ENCODE data around the gene SNTA1. TPM values are rescaled to one million over a fixed set of nuclear protein-coding genes. Genes with fewer than 3 reads are reported as not detected.

The SNTA1 gene
- total RNA-seq, 1 experiment from 2014 or later: 7.6 TPM

- Histone ChIP-seq H3K9me2 (ENCODE audit: insufficient read depth) (no peaks in the 10 kb centered on the region), H3K79me2 (ENCODE audit: low read depth) (peaks cover 38% of the 10 kb centered on the region), H3K36me3 (ENCODE audit: low read depth) (no peaks in the 10 kb centered on the region), H3F3A (ENCODE audit: insufficient read depth, low read depth) (no peaks in the 10 kb centered on the region), H3K4me2 (peak overlapping the region; percentile 85), H3K4me1 (replicated peaks; ENCODE audit: insufficient read depth) (peaks cover 13% of the 10 kb centered on the region), H3K27me3 (ENCODE audit: insufficient read depth, low read depth) (no peaks in the 10 kb centered on the region), H3K9me3 (ENCODE audit: insufficient read depth, low read depth) (no peaks in the 10 kb centered on the region), H3K4me3 (peak overlapping the region; percentile 98), H2AFZ (peak overlapping the region; percentile 92), H4K20me1 (ENCODE audit: insufficient read depth) (peaks cover 15% of the 10 kb centered on the region; the same call in 1 of the 2 replicates), H3K27ac (no peak overlapping the region)
- ChIA-PET CTCF (interaction anchor here (0.5 to 0.6 kb wide), 3 partner anchors 22 to 727 kb away, joined by 3 to 21 read pairs (median 10); no protein-coding TSS in a partner anchor), POLR2A (ENCODE audit: unreplicated experiment) (interaction anchor here (0.6 kb wide), 3 partner anchors 17 to 1033 kb away, joined by 3 to 5 read pairs (median 4); partner anchors contain the start of gene EIF2S2)
- BruUV-seq (replicated peaks): TSS peak; percentile 42
- intact Hi-C loops (cut with micrococcal nuclease; ENCODE audit: unreplicated experiment): loop anchor here (1.0 to 5.0 kb wide), 6 partner anchors 44 to 727 kb away; partner anchors contain the start of gene ZNF341
- TF ChIP-seq EZH2 (IDR thresholded peaks at IDR 0.05; ENCODE audit: low read depth) (no peak), CTCF (conservative IDR thresholded peaks at IDR 0.05) (peak; percentile 48; the same call in 1 of the 2 replicates)
- peak; percentile 23 to 43 for DNase-seq
Measured at GRCh38 chr20:33400812-33401183, 42.8 kb downstream of the SNTA1 start.

- POLR2A ChIA-PET (ENCODE audit: unreplicated experiment): interaction anchor here (0.6 kb wide), 1 partner anchor 268 kb away, joined by 4 read pairs; no protein-coding TSS in a partner anchor
- no peak for DNase-seq
- Histone ChIP-seq H3K27ac (no peak overlapping the region), H3K4me1 (replicated peaks; ENCODE audit: insufficient read depth) (peaks cover 13% of the 10 kb centered on the region), H3K4me2 (peak overlapping the region; percentile 85), H2AFZ (no peak overlapping the region), H3K79me2 (ENCODE audit: low read depth) (peaks cover 38% of the 10 kb centered on the region), H3K4me3 (peak overlapping the region; percentile 98; the same call in 1 of the 2 replicates), H3K9me3 (ENCODE audit: insufficient read depth, low read depth) (no peaks in the 10 kb centered on the region), H4K20me1 (ENCODE audit: insufficient read depth) (peaks cover 15% of the 10 kb centered on the region; the same call in 1 of the 2 replicates), H3K27me3 (ENCODE audit: insufficient read depth, low read depth) (no peaks in the 10 kb centered on the region), H3K9me2 (ENCODE audit: insufficient read depth) (no peaks in the 10 kb centered on the region), H3F3A (ENCODE audit: insufficient read depth, low read depth) (no peaks in the 10 kb centered on the region), H3K36me3 (ENCODE audit: low read depth) (no peaks in the 10 kb centered on the region)
- CTCF ChIA-PET: no interaction called here
- intact Hi-C loops (cut with micrococcal nuclease; ENCODE audit: unreplicated experiment): loop anchor here (1.0 to 5.0 kb wide), 4 partner anchors 252 to 727 kb away; partner anchors contain the start of gene ZNF341
- TF ChIP-seq CTCF (conservative IDR thresholded peaks at IDR 0.05) (no peak), EZH2 (IDR thresholded peaks at IDR 0.05; ENCODE audit: low read depth) (no peak)
- BruUV-seq (replicated peaks): no TSS peak
Measured at GRCh38 chr20:33399924-33400323, 43.6 kb downstream of the SNTA1 start.

GRCh38 chr20:33394718-33395117, 48.8 kb downstream of the SNTA1 start:
- H3K27me3 ChIP-seq (ENCODE audit: insufficient read depth, low read depth): no peaks in the 10 kb centered on the region
- H3K4me1 ChIP-seq (replicated peaks; ENCODE audit: insufficient read depth): peaks cover 5% of the 10 kb centered on the region
- intact Hi-C loops (cut with micrococcal nuclease; ENCODE audit: unreplicated experiment): no loop called here
- peaks cover 22% of the 10 kb centered on the region for H3K79me2 ChIP-seq (ENCODE audit: low read depth)
- no peaks in the 10 kb centered on the region for H3K9me2 ChIP-seq (ENCODE audit: insufficient read depth)
- POLR2A ChIA-PET (ENCODE audit: unreplicated experiment): no interaction called here
- TF ChIP-seq EZH2 (IDR thresholded peaks at IDR 0.05; ENCODE audit: low read depth) (no peak), CTCF (conservative IDR thresholded peaks at IDR 0.05) (no peak)
- CTCF ChIA-PET: no interaction called here
- H3K4me3 ChIP-seq: no peak overlapping the region
- peaks cover 8% of the 10 kb centered on the region for H3K36me3 ChIP-seq (ENCODE audit: low read depth)
- H3K9me3 ChIP-seq (ENCODE audit: insufficient read depth, low read depth): no peaks in the 10 kb centered on the region
- peaks cover 3% of the 10 kb centered on the region; the same call in 1 of the 2 replicates for H3F3A ChIP-seq (ENCODE audit: insufficient read depth, low read depth)
- no peak overlapping the region for H3K4me2 ChIP-seq
- 0 out of 2 replicates have a peak, but pooled peaks cover 6% of the 10 kb centered on the region for H4K20me1 ChIP-seq (ENCODE audit: insufficient read depth)
- H3K27ac ChIP-seq: no peak overlapping the region
- DNase-seq: no peak
- no peak overlapping the region for H2AFZ ChIP-seq
- no TSS peak for BruUV-seq (replicated peaks)

All from PC-9 (cell line).